Measurements from ENCODE around the gene GALNS.

DNA sequence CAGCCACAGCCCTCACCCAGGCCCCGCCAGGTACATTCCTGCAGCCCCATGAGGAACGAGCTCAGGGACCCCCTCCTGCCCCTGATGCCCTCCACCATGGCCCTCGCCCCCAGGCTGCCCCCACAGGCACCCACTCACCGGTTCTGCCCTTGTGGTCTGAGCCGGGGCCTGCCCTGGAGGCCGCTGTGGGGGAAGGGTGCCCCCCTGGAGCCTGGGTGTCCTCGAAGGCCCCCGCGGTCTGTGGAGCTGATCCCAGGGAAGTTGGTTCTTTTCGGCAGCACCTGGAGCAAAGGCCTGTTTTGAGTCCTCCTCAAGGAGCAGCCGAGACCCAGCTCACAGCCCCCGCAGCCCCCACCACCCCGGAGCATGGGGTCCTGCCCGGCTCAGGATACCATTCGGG lies 7.4 kb upstream of the GALNS start:
- no peak for TF ChIP-seq POLR2A (IDR thresholded peaks at IDR 0.05; ENCODE audit: low read depth, low read length)
- no peak for TF ChIP-seq SPI1 (IDR thresholded peaks at IDR 0.05; ENCODE audit: low read depth, low read length)
- no peak for TF ChIP-seq POLR2AphosphoS5 (IDR thresholded peaks at IDR 0.05; ENCODE audit: low read depth, low read length)
- TF ChIP-seq TAF1 (IDR thresholded peaks at IDR 0.05; ENCODE audit: low read depth, low read length) = no peak
- TF ChIP-seq POU2F2 (IDR thresholded peaks at IDR 0.05; ENCODE audit: low read depth, low read length) = no peak
